Bladder microvascular endothelial cell (primary cell): Measurements from ENCODE around the gene ATP13A5. TPM values are rescaled to one million over a fixed set of nuclear protein-coding genes. Genes with fewer than 3 reads are reported as not detected.

ENCODE experiments used
- total RNA-seq: library from RNA; depleted of rRNA; stranded (reverse); fragments of >200 nt; gene quantifications from 2 replicates; pipeline ENCODE4 v1.2.3, GENCODE V29; 2014

Gene ATP13A5
- not detected in 2 replicates for total RNA-seq

GRCh38 chr3:193378706-193379105 lies at the start of gene ATP13A5:
TSS of gene ATP13A5 (minus strand) at chr3:193378753. CDS start at chr3:193378725, 28 bp downstream.

GRCh38 chr3:193240850-193241706 lies 137.5 kb downstream of the ATP13A5 start, which contains the start of gene PLAAT1:
TSS of gene PLAAT1 (plus strand) at chr3:193241222. CDS start at chr3:193255651, 14,429 bp downstream.

Other genes starting within 250 kb of the ATP13A5 start
- gene PLAAT1, start 137.5 kb downstream of the ATP13A5 start, total RNA-seq, result 0.44 and 1.8 TPM in 2 replicates
- gene ATP13A4, start 176.1 kb upstream of the ATP13A5 start, total RNA-seq, result 0.13 TPM in 1 of 2 replicates, not detected in the other
- 40.0 and 77.1 TPM in 2 replicates for gene OPA1, start 214.5 kb upstream of the ATP13A5 start, total RNA-seq